GM21423 (cell line): ENCODE results near the gene HSPBP1.
A peak's percentile ranks its signal among the peaks of the same experiment; 100 is the strongest.

Experiments
- ATAC-seq: cut with Tn5 transposase; IDR thresholded peaks from one replicate; pipeline ENCODE4 v1.9.1; 2021; ENCODE audit warnings: mild to moderate bottlenecking, moderate library complexity; ENCODE audit not compliant: unreplicated experiment

The HSPBP1 gene

GRCh38 chr19:55305491-55305890, 25.6 kb upstream of the HSPBP1 start:
- no peak for ATAC-seq

- ATAC-seq: no peak
Observed at GRCh38 chr19:55304980-55305379, 25.1 kb upstream of the HSPBP1 start.

GRCh38 chr19:55304279-55304978, 24.5 kb upstream of the HSPBP1 start:
- ATAC-seq: no peak

- ATAC-seq: no peak
Observed at GRCh38 chr19:55303477-55303876, 23.6 kb upstream of the HSPBP1 start.

DNA sequence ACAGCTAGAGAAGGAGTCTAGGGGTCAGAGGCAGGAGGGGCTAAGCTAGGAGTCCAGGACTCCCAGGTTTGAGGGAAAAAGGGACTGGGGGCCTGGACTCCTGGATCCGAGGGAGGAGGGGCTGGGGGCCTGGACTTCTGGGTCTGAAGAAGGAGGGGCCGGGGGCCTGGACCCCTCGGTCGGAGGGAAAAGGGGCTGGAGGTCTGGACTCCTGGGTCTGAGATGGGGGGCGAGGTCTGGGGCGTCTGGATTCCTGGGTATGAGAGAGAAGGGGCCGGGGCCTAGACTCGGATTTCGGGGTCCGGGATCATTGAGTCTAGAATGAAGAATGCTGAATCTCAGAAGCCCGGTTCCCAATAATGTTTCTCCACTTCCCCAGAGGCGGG, 22.4 kb upstream of the HSPBP1 start:
- ATAC-seq: no peak

DNA sequence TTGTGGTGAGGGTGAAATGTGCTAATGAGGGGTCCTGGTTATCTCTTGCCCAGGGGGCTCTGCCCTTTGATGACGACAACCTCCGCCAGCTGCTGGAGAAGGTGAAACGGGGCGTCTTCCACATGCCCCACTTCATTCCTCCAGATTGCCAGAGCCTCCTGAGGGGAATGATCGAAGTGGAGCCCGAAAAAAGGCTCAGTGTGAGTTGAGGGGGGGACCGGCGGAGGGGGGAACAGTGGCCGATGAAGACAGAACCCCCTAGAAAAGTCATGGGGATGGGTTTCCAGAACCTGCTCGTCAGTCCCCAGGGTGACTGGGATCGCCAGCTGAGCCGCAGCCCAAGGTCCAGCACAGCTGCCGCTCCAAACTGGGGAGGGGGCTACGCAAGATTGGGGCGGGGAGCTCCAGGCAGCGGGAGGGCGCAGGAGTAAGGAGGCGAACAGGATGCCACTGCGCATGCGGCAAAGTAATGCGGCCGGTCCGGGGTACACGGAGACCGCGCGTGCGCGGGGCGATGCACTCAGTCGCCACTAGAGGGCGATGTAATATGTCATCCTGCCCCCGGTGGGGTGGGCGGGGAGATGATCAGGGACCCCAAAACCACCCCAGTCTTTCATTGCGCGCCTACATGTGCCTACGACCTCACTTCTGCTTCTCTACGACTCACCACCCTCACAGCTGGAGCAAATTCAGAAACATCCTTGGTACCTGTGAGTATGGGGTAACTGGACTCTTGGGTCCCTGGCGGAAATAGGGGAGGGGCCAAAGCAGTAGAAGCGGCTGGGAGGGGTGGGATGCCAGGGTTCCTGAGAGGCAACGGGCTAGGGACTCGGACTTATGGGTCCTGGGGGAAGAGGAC, 21.8 kb upstream of the HSPBP1 start:
- peak; percentile 57 for ATAC-seq

GRCh38 chr19:55300886-55301458, 21.1 kb upstream of the HSPBP1 start:
- ATAC-seq: no peak

DNA sequence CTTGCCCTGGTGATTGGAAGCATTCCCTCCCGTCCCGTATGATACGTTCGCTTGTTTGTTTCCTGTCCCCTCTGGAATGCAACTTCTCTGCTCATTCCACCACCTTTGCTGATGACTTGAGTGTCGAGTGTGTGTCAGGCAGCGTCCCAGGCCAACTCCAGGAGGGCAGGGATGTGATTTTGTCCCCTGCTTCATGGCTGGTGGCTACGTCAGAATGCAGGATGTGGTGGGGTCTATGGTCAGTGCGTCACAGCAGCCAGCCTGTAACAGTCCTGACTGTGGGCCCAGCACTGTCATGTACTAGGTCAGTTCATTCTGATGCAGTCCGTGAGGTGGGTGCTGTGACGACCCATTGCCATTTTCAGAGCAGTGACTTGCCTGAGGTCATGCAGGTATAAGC, 20.1 kb upstream of the HSPBP1 start:
- no peak for ATAC-seq

- no peak for ATAC-seq
Observed at GRCh38 chr19:55297267-55297666, 17.4 kb upstream of the HSPBP1 start.

DNA sequence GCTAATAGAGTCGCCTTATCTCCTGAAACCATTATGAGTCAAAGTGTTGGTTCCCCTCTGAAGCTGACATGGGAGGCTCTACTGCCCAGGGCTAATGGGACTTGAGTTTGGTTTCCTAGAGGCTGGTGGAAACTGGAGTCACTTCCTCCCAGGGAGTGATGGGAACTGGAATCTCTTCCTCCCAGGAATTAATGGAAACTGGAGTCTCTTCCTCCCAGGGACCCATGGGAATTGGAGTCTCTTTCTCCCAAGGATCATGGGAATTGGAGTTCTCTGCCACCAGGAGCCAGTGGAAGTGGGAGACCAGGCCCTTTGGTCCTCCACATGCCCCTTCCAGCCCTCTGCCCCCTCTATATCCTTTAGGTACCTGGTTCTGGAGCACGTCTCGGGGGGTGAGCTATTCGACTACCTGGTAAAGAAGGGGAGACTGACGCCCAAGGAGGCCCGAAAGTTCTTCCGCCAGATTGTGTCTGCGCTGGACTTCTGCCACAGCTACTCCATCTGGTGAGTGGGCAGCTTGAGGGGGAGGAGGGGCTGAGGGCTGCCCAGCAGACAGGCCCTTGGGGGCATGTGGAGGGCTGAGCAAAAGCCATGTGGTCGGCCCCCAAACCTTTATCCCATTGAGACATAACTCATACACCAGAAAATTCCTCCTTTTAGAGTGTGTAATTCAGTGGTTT, 9.3 kb upstream of the HSPBP1 start:
- ATAC-seq: no peak

DNA sequence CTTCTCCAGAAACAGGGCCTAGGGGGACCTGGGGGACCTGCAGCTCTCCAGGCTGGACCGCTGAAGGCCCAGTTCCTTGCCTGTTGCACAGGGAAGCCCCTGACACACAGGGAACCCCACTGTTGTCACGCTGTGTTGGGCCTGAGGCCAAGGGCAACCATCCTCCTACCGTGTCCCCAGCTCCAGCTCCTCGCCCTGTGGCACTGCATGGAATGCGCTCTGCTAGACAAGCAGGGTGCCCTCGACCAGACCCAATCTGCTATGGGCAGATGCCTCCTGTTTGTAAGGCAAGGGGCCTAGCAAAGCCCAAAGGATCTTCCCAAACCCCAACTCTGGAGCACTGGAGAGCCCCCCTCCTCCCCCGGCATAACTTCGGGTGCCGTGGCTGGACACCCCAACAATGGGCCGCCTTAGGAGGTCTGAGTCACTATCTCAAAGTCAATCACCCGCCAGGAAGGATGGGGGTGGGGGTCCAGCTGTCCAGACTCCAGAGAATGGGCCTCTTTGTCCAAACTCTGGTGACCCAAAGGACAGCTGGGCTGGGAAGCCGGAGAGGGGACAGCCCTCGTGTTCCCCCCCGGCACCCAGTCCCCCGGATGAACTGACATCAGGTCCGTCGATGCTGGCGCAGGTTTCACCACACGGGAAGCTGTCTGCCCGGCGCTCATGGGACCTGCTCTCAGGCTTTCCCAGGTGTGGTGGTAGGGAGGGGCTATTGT, 7.6 kb upstream of the HSPBP1 start:
- no peak for ATAC-seq

- no peak for ATAC-seq
Observed at GRCh38 chr19:55285229-55285890, 5.5 kb upstream of the HSPBP1 start.

- ATAC-seq: no peak
Observed at GRCh38 chr19:55284405-55285058, 4.6 kb upstream of the HSPBP1 start.

DNA sequence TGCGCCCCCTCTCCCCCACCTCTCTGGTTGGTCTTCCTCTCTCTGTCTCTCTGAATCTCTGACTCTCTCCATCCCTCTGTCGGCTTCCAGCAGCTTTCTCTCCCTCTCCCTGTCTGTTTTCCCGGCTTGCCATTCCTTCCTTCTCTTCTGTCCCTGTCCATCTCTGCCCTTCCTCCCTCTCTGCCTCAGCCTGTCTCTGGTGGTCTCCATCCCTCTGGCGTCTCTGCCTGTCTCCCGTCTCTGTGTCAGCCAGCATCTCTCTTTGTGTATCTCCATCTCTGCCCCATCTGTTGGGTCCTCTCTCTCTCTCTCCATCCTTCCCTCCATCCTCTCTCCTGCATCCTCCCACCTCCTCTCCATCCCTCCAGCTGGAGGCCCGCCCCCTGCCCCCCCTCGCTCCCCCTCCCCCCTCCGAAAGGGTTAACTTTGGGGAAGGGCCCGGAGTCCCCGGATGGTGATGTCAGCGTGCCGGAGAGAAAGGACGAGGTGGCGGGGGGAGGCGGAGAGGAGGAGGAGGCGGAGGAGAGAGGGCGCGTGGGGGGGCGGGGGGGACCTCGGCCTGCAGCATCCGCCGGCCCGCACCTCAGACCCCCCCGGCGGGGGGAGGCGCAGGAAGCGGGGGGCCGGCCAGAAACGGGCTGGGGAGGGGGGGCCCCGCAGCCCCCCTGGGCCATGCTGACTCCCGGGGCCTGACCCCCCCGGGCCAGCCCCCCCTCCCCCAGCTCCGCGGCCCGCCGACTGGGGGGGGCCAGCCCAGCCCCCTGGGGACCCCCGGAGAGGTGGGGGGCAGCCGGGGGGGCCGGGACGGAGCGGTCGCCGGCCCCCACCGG, 3.9 kb upstream of the HSPBP1 start, which contains the start of gene BRSK1:
TSS of gene BRSK1 (plus strand) at position 450 of the 830 bp plus-strand sequence. CDS start 446 bp downstream, outside the sequence.
- no peak for ATAC-seq

GRCh38 chr19:55279340-55279739, 570 bp downstream of the HSPBP1 start:
- ATAC-seq: no peak

DNA sequence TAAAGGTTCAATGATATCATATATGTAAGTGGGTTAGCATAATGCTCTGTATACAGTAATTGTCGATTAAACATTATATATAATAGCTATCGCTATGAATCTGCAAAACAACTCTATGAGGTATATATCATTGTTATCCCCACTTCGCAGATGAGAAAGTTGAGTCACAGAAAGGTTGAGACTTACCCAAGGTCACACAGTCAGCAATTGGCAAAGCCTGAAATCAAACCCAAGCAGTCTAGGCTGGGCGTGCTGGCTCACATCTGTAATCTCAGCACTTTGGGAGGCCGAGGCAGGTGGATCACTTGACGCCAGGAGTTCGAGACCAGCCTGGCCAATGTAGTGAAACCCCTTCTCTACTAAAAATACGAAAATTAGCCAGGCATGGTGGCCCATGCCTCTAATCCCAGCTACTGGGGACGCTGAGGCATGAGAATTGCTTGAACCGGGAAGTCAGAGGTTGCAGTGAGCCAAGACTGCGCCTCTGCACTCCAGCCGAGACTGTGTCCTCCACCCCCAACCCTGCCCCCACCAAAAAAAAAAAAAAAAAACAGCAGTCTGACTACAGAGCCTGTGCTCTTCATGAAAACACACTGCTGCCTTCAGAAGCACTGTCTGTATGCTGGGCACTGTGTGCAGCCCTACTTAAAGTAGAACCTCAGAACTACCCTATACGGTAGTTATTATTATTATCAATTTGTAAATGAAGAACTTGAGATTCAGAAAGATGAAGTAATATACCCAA, 1.3 kb downstream of the HSPBP1 start:
- no peak for ATAC-seq

- ATAC-seq: no peak
Observed at GRCh38 chr19:55277494-55277893, 2.4 kb downstream of the HSPBP1 start.
